Measurements from ENCODE around the gene CPEB4. TPM values are rescaled to one million over a fixed set of nuclear protein-coding genes. Genes with fewer than 3 reads are reported as not detected.
A peak's percentile ranks its signal among the peaks of the same experiment; 100 is the strongest.

CPEB4 gene
- total RNA-seq, 1 experiment from 2014 or later = 18.0 TPM

GRCh38 chr5:173901705-173902104 is 13.6 kb downstream of the CPEB4 start:
- in situ Hi-C loops (cut with HindIII; ENCODE audit: low pct_unique_long_range_greater_than_20kb, low sequenced_read_pairs) = no loop called here
- no peak for DNase-seq (ENCODE audit: low read depth, low spot score)

GRCh38 chr5:173902334-173902733 is 14.2 kb downstream of the CPEB4 start:
- in situ Hi-C loops (cut with HindIII; ENCODE audit: low pct_unique_long_range_greater_than_20kb, low sequenced_read_pairs) = no loop called here

GRCh38 chr5:173902743-173903142 is 14.6 kb downstream of the CPEB4 start:
- no peak for DNase-seq (ENCODE audit: low read depth, low spot score)

More at GRCh38 chr5:173902334-173902733, 14.2 kb downstream of the CPEB4 start:
- DNase-seq (ENCODE audit: low read depth, low spot score) = no peak

DNA sequence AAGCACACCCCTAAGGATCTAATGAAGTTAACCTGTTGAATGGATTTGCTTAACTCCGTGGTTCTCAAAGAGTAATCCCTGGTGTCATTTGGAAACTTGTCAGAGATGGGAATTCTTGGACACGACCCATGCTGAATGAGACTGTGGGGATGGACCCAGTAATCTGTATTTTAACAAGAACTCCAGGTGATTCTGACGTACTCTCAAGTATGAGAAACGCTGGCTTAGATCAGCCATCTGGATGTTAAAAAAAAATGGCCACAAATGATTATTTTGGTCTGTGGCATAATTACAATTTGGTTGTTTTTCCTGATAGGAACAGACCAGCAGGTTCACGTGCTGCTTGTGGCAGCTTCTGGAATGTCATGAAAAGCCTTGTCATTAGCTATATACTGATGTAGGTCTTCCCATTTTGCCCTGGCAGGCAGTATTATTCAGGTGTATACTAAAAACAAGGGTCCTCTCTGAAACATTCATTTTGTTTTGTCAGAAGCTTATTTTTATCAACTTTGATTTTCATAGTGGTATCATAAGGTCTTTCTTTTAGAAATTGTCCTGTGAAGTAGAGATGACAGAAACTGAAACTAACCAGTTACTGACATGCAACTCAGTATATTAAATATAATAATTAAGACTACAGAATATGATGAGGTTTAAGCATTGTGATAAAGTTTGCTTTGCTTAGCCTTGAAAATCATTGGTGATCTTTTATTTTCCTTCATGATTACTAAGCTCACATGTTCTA is 15.4 kb downstream of the CPEB4 start:
- no peak for DNase-seq (ENCODE audit: low read depth, low spot score)
- in situ Hi-C loops (cut with HindIII; ENCODE audit: low pct_unique_long_range_greater_than_20kb, low sequenced_read_pairs) = no loop called here

More at GRCh38 chr5:173902743-173903142, 14.6 kb downstream of the CPEB4 start:
- in situ Hi-C loops (cut with HindIII; ENCODE audit: low pct_unique_long_range_greater_than_20kb, low sequenced_read_pairs) = no loop called here

DNA sequence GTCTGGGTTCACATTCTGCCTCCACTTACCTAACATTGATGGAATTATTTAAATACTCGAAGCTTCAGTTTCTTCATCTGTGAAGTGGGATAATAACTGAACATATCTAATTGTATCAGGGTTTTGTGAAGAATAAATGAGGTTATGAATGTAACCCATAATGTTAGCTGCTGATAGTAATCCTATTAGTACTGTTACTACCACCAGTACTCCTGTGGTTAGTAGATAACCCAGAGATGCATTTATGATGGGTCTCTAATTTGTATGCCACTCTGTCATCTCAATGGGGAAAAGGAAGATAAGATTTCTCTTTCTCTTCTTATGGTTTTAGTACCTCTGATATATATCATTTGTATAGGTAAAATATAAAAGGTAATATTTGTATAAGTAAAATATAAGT is 16.0 kb downstream of the CPEB4 start:
- in situ Hi-C loops (cut with HindIII; ENCODE audit: low pct_unique_long_range_greater_than_20kb, low sequenced_read_pairs) = no loop called here
- DNase-seq (ENCODE audit: low read depth, low spot score) = no peak

GRCh38 chr5:173907284-173907683 is 19.1 kb downstream of the CPEB4 start:
- DNase-seq (ENCODE audit: low read depth, low spot score) = no peak
- in situ Hi-C loops (cut with HindIII; ENCODE audit: low pct_unique_long_range_greater_than_20kb, low sequenced_read_pairs) = no loop called here

DNA sequence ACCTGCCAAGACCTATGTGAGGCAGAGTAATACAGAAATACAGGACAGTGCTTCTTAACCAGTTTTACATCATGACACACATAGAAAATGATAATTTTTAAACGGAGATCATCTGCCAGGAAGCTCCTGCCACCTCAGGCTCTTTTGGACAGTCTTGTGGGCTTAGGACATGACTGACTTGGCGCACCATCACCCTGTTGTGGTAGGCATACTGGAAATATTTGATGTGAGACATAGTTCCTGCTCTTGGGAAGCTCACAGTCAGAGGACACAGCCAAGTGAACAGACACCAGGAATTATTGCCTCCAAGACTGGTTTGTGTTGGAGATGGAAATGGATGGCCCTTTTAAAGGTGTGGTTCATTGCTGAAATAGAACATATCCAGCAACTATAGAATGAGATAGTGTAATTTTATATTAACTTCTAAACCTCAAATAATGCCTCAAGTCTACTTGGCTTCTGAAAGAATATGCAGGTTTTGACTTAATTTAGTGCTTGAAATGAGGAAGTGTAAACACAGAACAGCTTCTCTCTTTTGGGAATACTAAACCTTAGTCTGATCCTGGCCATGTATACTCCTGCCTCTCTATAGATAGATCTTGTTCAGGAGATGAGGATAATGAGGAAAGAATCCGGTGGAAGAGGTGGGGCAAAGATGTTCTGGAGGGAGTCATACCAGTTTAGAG is 19.7 kb downstream of the CPEB4 start:
- in situ Hi-C loops (cut with HindIII; ENCODE audit: low pct_unique_long_range_greater_than_20kb, low sequenced_read_pairs) = no loop called here
- peak; percentile 55 for DNase-seq (ENCODE audit: low read depth, low spot score)

GRCh38 chr5:173909199-173909598 is 21.1 kb downstream of the CPEB4 start:
- peak; percentile 86 for DNase-seq (ENCODE audit: low read depth, low spot score)
- in situ Hi-C loops (cut with HindIII; ENCODE audit: low pct_unique_long_range_greater_than_20kb, low sequenced_read_pairs) = no loop called here

DNA sequence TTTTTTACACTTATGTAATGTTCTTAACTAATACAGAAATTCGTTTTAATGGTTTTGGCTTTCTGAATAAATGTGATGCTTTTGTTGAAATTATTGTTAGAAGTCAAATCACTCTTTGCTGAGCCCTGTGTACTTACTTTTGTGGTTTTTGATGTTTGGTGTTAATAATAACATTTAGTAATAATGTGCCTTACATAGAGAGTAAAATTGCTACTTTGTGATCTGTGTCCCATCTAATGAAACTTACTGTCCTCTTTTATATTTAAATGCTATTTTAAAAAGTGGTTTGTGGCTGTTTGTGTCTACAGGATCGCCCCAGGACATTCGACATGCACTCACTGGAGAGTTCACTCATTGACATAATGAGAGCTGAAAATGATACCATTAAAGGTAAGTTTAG is 22.1 kb downstream of the CPEB4 start:
- in situ Hi-C loops (cut with HindIII; ENCODE audit: low pct_unique_long_range_greater_than_20kb, low sequenced_read_pairs) = no loop called here
- no peak for DNase-seq (ENCODE audit: low read depth, low spot score)

DNA sequence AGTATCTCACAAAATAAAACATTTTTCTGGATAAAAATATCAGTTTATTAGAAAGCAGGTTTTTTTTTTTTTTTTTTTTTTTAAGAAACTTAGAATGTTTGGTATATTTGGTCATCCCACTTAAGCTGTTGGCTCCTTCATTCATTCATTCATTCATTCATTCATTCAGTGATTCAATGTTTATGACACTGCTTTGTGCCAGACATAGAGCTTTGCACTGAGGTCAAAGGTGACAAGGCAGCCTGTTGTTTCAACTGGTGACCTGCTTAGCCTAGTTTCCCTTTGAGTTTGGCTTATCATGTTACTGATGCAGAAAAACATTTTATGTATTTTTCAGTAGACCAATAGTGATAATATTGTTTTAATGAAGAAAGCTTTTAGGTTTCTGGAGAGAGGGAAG is 23.5 kb downstream of the CPEB4 start:
- in situ Hi-C loops (cut with HindIII; ENCODE audit: low pct_unique_long_range_greater_than_20kb, low sequenced_read_pairs) = no loop called here
- no peak for DNase-seq (ENCODE audit: low read depth, low spot score)

DNA sequence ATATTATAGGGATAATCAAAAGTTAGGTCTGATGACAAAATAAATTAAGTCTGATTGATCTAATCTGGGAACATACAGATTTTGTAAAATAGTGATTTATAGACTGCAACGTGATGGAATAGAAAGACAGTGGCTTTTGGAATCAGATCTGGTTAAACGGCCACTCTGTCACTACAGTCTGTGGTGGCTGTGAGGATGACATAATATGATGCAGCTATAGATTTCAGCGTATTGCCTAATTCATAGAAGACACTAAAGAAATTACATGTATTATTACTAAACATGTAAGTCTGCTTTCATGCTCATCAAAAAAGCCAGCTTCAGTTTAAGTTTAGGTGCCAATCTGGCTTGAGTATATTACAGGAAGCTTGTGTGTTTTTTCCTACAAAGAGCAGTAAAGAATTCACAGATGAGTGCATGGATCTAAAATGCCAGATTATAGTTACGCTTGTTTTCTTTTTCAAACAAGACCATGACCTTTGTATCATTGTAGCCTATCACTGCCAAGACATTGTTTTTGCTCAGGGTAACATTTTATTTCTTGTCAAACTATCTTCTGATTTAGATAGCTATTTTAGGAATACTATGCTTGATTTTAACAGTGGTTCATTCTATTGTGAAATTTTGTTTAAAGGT is 25.7 kb downstream of the CPEB4 start:
- in situ Hi-C loops (cut with HindIII; ENCODE audit: low pct_unique_long_range_greater_than_20kb, low sequenced_read_pairs) = no loop called here
- no peak for DNase-seq (ENCODE audit: low read depth, low spot score)

DNA sequence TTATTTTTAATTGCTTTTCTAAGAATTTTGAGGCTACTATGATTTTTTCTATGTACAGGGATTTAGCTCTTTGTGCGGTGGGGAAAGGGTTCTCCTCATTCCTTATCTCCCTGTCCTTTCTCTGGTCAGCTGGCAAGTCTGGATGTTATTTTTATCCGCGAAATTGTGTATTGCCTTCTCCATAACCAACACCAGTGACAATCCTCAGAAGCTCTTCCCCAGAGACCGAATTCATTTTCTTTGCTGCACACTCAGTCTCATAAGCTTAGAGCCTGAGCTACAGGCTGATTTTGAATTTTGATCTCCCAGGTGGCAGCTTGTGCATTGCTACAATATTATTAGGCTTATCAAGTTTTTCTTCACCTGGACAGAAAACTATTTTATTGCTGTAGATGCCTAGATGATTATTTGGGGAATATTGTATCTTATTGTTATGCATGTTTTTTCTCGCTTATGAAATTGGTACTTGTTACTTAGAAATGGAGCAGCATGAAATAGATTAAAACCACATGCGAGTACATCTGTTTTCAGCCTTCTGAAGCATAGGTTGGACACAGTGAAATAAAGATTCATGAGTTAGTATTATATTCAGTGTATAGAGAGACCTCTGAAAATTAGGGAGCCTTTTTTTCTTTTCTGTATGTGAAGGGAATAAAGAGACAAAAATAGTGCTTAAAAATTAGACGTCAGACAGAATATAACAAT is 27.3 kb downstream of the CPEB4 start:
- in situ Hi-C loops (cut with HindIII; ENCODE audit: low pct_unique_long_range_greater_than_20kb, low sequenced_read_pairs) = no loop called here
- DNase-seq (ENCODE audit: low read depth, low spot score) = no peak

- in situ Hi-C loops (cut with HindIII; ENCODE audit: low pct_unique_long_range_greater_than_20kb, low sequenced_read_pairs) = no loop called here
Observed at GRCh38 chr5:173916233-173916632, 28.1 kb downstream of the CPEB4 start.

GRCh38 chr5:173917788-173918786 is 29.9 kb downstream of the CPEB4 start:
- in situ Hi-C loops (cut with HindIII; ENCODE audit: low pct_unique_long_range_greater_than_20kb, low sequenced_read_pairs) = no loop called here
- DNase-seq (ENCODE audit: low read depth, low spot score) = peak; percentile 81

More at GRCh38 chr5:173916233-173916632, 28.1 kb downstream of the CPEB4 start:
- no peak for DNase-seq (ENCODE audit: low read depth, low spot score)

DNA sequence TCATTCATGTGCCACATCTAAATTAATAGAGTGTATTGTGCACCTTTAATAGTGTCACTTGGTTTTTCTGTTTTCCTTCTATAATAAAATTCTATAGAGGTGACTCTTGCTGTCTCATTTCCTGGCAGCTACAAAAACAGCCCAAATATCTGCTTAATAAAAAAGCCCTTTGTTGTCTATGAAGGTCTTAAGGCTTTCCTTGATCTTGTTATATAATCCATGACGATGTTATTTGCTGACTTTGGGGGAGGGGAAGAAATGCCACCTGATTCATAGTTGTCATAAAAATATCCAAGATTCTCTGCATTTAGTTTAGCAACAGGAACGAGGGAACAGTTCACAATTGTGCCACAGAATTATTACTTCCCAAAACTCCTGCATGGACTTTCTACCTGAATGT is 31.3 kb downstream of the CPEB4 start:
- peak; percentile 77 for DNase-seq (ENCODE audit: low read depth, low spot score)
- in situ Hi-C loops (cut with HindIII; ENCODE audit: low pct_unique_long_range_greater_than_20kb, low sequenced_read_pairs) = no loop called here

GRCh38 chr5:173920024-173920753 is 32.0 kb downstream of the CPEB4 start:
- in situ Hi-C loops (cut with HindIII; ENCODE audit: low pct_unique_long_range_greater_than_20kb, low sequenced_read_pairs) = no loop called here
- DNase-seq (ENCODE audit: low read depth, low spot score) = no peak

Data from SK-MEL-5 (cell line).